SK-N-SH (cell line): Measurements from ENCODE around the gene MORC3.

Source experiments
- EZH2phosphoT487 ChIP-seq: fragments of 200-600 bp; sonication (generic); IDR thresholded peaks from 2 replicates; pipeline ENCODE4 v1.6.1; 2017; ENCODE audit warnings: low read depth, mixed run types, mild to moderate bottlenecking, antibody characterized with exemption, moderate library complexity, borderline replicate concordance
- GABPA ChIP-seq: IDR thresholded peaks from 2 replicates; pipeline ENCODE4 v1.4.0; 2012; ENCODE audit warnings: low read depth, mild to moderate bottlenecking
- NRF1 ChIP-seq: IDR thresholded peaks from 2 replicates; pipeline ENCODE4 v1.6.1; 2012; ENCODE audit warnings: low read depth, mild to moderate bottlenecking, low read length
- POLR2AphosphoS5 ChIP-seq: IDR thresholded peaks from 2 replicates; pipeline ENCODE4 v1.6.1; 2012; ENCODE audit warnings: low read depth, low read length
- RXRA ChIP-seq: IDR thresholded peaks from 2 replicates; pipeline ENCODE4 v1.4.0; 2012; ENCODE audit warnings: low read depth, mild to moderate bottlenecking, borderline replicate concordance
- TAF1 ChIP-seq: IDR thresholded peaks from 2 replicates; pipeline ENCODE4 v1.6.1; 2012; ENCODE audit warnings: low read depth, mild to moderate bottlenecking, low read length, moderate library complexity, borderline replicate concordance
- TCF12 ChIP-seq: IDR thresholded peaks from 2 replicates; pipeline ENCODE4 v1.4.0; 2012
- TF ChIP-seq, protein P1 (sequence below): IDR thresholded peaks from 2 replicates; pipeline ENCODE4 v1.4.0; 2012; ENCODE audit warnings: low read depth, borderline replicate concordance
- TF ChIP-seq, protein P2 (sequence below): fragments of 200-600 bp; sonication (generic); IDR thresholded peaks from 2 replicates; pipeline ENCODE4 v1.6.1; 2017; ENCODE audit warnings: antibody characterized with exemption, mild to moderate bottlenecking, moderate library complexity
- TF ChIP-seq, protein P3 (sequence below): IDR thresholded peaks from 2 replicates; pipeline ENCODE4 v1.6.1; 2012; ENCODE audit warnings: mild to moderate bottlenecking, low read depth, low read length, moderate library complexity

DNA sequence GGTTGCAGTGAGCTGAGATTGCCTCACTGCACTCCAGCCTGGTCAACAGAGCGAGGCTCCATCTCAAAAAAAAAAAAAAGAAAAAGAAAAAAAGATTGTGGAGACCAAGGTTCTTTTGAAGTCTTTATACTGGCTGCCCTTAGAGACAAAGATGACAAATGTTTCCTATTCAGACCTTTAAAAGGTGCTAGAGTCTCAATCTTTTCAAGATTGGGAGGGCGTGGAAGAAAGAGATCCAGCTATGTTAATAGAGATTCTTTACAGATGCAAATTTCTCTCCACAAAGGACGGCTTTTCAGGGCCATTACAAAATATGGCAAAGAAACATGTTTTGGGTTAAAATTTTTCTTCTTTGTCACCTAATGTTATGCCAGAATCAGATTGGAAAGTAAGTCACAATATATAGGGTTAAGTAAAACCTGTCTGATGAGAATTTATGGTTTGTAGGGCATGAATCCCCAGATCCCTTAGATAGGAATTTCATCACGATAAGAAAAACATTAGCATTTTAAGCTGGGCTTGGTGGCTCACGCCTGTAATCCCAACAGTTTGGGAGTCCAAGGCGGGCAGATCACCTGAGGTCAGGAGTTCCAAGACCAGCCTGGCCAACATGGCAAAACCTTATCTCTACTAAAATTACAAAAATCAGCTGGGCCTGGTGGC lies 13.0 kb upstream of the MORC3 start:
- no peak for TF ChIP-seq NRF1
- TF ChIP-seq, protein P1, sequence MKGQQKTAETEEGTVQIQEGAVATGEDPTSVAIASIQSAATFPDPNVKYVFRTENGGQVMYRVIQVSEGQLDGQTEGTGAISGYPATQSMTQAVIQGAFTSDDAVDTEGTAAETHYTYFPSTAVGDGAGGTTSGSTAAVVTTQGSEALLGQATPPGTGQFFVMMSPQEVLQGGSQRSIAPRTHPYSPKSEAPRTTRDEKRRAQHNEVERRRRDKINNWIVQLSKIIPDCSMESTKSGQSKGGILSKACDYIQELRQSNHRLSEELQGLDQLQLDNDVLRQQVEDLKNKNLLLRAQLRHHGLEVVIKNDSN: no peak
- no peak for TF ChIP-seq TAF1
- TF ChIP-seq, protein P2, sequence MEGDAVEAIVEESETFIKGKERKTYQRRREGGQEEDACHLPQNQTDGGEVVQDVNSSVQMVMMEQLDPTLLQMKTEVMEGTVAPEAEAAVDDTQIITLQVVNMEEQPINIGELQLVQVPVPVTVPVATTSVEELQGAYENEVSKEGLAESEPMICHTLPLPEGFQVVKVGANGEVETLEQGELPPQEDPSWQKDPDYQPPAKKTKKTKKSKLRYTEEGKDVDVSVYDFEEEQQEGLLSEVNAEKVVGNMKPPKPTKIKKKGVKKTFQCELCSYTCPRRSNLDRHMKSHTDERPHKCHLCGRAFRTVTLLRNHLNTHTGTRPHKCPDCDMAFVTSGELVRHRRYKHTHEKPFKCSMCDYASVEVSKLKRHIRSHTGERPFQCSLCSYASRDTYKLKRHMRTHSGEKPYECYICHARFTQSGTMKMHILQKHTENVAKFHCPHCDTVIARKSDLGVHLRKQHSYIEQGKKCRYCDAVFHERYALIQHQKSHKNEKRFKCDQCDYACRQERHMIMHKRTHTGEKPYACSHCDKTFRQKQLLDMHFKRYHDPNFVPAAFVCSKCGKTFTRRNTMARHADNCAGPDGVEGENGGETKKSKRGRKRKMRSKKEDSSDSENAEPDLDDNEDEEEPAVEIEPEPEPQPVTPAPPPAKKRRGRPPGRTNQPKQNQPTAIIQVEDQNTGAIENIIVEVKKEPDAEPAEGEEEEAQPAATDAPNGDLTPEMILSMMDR: no peak
- no peak for TF ChIP-seq TCF12
- no peak for TF ChIP-seq EZH2phosphoT487
- no peak for TF ChIP-seq RXRA
- TF ChIP-seq, protein P3, sequence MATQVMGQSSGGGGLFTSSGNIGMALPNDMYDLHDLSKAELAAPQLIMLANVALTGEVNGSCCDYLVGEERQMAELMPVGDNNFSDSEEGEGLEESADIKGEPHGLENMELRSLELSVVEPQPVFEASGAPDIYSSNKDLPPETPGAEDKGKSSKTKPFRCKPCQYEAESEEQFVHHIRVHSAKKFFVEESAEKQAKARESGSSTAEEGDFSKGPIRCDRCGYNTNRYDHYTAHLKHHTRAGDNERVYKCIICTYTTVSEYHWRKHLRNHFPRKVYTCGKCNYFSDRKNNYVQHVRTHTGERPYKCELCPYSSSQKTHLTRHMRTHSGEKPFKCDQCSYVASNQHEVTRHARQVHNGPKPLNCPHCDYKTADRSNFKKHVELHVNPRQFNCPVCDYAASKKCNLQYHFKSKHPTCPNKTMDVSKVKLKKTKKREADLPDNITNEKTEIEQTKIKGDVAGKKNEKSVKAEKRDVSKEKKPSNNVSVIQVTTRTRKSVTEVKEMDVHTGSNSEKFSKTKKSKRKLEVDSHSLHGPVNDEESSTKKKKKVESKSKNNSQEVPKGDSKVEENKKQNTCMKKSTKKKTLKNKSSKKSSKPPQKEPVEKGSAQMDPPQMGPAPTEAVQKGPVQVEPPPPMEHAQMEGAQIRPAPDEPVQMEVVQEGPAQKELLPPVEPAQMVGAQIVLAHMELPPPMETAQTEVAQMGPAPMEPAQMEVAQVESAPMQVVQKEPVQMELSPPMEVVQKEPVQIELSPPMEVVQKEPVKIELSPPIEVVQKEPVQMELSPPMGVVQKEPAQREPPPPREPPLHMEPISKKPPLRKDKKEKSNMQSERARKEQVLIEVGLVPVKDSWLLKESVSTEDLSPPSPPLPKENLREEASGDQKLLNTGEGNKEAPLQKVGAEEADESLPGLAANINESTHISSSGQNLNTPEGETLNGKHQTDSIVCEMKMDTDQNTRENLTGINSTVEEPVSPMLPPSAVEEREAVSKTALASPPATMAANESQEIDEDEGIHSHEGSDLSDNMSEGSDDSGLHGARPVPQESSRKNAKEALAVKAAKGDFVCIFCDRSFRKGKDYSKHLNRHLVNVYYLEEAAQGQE: no peak
- TF ChIP-seq GABPA: no peak
- TF ChIP-seq POLR2AphosphoS5: no peak
